Natural killer cell (primary cell): ENCODE data around the gene BCAS1. TPM values are rescaled to one million over a fixed set of nuclear protein-coding genes. Genes with fewer than 3 reads are reported as not detected.

ENCODE experiments used
- ATAC-seq, 3 donors: fragments of 150-1000 bp in 2 of 3; fragments of 200-7000 bp in 1 of 3; cut with Tn5 transposase; 1 replicate in 1 of 3; 2 replicates in 2 of 3; pipeline ENCODE4 v1.10.0; 2021; ENCODE audit warnings: mild to moderate bottlenecking in 2 of 3, moderate library complexity in 2 of 3
- DNase-seq, 2 donors: peaks; one replicate each; pipeline versions ENCODE4 v3.0.0 to v3.0.0-alpha.2; 2013 to 2021; ENCODE audit warnings: mixed read lengths in 1 of 2
- H3K27ac ChIP-seq: one replicate; pipeline ENCODE4 v1.5.1; 2013; ENCODE audit warnings: mild to moderate bottlenecking, low read length
- H3K27me3 ChIP-seq: one replicate; pipeline ENCODE4 v1.6.1; 2013; ENCODE audit warnings: low read length; ENCODE audit not compliant: control insufficient read depth, insufficient read depth
- H3K36me3 ChIP-seq: one replicate; pipeline ENCODE4 v1.6.1; 2013; ENCODE audit warnings: low read length; ENCODE audit not compliant: control insufficient read depth, insufficient read depth
- H3K4me1 ChIP-seq: one replicate; pipeline ENCODE4 v1.6.1; 2013; ENCODE audit warnings: low read length; ENCODE audit not compliant: control insufficient read depth, insufficient read depth
- H3K4me3 ChIP-seq: one replicate; pipeline ENCODE4 v1.5.1; 2013; ENCODE audit warnings: low read length
- H3K9me3 ChIP-seq: one replicate; pipeline ENCODE4 v1.6.1; 2013; ENCODE audit warnings: low read length; ENCODE audit not compliant: control insufficient read depth, insufficient read depth
- H3K27ac Mint-ChIP-seq, 2 donors: one replicate each; pipeline ENCODE4 v1.8.0; 2022; ENCODE audit warnings: mild to moderate bottlenecking in 2 of 2, mixed read lengths in 2 of 2, moderate library complexity in 1 of 2
- H3K27me3 Mint-ChIP-seq, 2 donors: one replicate each; pipeline ENCODE4 v1.8.0; 2022; ENCODE audit warnings: low read depth in 2 of 2, mixed read lengths in 2 of 2
- H3K36me3 Mint-ChIP-seq: one replicate; pipeline ENCODE4 v1.8.0; 2022; ENCODE audit warnings: mixed read lengths
- H3K4me1 Mint-ChIP-seq, 2 donors: one replicate each; pipeline ENCODE4 v1.8.0; 2022; ENCODE audit warnings: mixed read lengths in 2 of 2
- H3K4me3 Mint-ChIP-seq: one replicate; pipeline ENCODE4 v1.8.0; 2022; ENCODE audit warnings: mild to moderate bottlenecking, moderate library complexity, mixed read lengths
- H3K9me3 Mint-ChIP-seq, 2 donors: one replicate each; pipeline ENCODE4 v1.8.0; 2022; ENCODE audit warnings: mixed read lengths in 2 of 2
- WGBS: methylation state at CpG from one replicate; pipeline ENCODE4 v1.1.7; 2013; ENCODE audit warnings: missing lambda C conversion rate; ENCODE audit not compliant: insufficient coverage; 5-methylcytosine and 5-hydroxymethylcytosine counted together
- intact Hi-C: fragments of 100-400 bp; cut with micrococcal nuclease; formaldehyde crosslinking; loops from one replicate; pipeline ENCODE4 v1.14.2; 2022
- total RNA-seq, 4 donors: library from RNA; stranded (reverse); fragments of 120-200 nt in 1 of 4; gene quantifications; one replicate each; pipeline versions ENCODE4 v1.2.3 to v1.2.4, GENCODE V29; 2013 to 2022
- TF ChIP-seq, protein P1 (sequence below): fragments of 200-600 bp; IDR thresholded peaks from one replicate; pipeline ENCODE4 v1.8.0; 2022; ENCODE audit warnings: antibody characterized with exemption

BCAS1 gene
- total RNA-seq, 3 donors from 2014 or later (not counting 1 experiment from before 2014, with no cell fraction given), result 0.31 to 1.2 (median 0.68) TPM

DNA sequence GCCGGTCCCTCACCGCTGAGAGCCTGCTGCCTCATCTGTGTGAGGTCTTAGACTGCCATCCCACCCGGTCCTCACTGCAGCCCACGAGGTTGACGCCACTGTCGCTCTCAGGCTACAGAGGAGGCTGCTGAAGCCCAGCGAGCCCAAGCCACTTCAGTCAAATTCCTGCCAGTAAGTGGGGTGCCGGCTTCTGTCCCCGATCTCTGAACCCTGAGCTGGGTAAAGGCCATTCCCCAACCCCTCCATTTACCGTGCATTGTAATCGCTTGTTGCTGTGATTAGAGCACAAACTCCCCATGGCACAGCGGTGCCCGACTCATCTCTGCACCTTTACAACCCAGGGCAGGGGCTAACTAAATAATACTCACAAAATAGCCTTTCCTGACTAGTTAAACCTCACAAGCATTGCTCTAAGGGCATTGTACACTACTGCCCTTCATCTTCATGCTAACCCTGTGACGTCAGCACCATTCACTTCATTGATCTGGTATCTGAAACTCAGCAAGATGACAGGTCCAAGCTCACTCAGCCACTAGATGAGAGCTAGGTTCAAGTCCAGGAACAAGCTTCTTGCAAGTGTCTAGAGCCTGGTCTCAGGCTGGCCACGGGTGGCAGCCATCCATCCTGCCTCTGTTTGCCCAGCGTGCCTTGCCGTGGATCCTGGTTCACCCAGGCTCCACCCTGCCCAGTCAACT, 122.7 kb downstream of the BCAS1 start:
- Mint-ChIP-seq H3K27me3 (peaks cover 0 to 5% of the 10 kb centered on the region in 2 donors), H3K36me3 (no peaks in the 10 kb centered on the region), H3K27ac (peak overlapping the region in 1 of 2 donors; percentile 95), H3K4me3 (no peak overlapping the region), H3K4me1 (peaks cover 38 to 42% of the 10 kb centered on the region in 2 donors), H3K9me3 (no peaks in the 10 kb centered on the region)
- H3K9me3 ChIP-seq, result peaks cover 3% of the 10 kb centered on the region
- TF ChIP-seq, protein P1, sequence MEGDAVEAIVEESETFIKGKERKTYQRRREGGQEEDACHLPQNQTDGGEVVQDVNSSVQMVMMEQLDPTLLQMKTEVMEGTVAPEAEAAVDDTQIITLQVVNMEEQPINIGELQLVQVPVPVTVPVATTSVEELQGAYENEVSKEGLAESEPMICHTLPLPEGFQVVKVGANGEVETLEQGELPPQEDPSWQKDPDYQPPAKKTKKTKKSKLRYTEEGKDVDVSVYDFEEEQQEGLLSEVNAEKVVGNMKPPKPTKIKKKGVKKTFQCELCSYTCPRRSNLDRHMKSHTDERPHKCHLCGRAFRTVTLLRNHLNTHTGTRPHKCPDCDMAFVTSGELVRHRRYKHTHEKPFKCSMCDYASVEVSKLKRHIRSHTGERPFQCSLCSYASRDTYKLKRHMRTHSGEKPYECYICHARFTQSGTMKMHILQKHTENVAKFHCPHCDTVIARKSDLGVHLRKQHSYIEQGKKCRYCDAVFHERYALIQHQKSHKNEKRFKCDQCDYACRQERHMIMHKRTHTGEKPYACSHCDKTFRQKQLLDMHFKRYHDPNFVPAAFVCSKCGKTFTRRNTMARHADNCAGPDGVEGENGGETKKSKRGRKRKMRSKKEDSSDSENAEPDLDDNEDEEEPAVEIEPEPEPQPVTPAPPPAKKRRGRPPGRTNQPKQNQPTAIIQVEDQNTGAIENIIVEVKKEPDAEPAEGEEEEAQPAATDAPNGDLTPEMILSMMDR, result no peak
- no peaks in the 10 kb centered on the region for H3K36me3 ChIP-seq
- H3K27me3 ChIP-seq, result no peaks in the 10 kb centered on the region
- ATAC-seq, result no peak
- H3K4me3 ChIP-seq, result no peak overlapping the region
- no peak overlapping the region for H3K27ac ChIP-seq
- peaks cover 29% of the 10 kb centered on the region for H3K4me1 ChIP-seq
- DNase-seq, result no peak
- 82% methylated on average over 17 of the region's 17 CpGs for WGBS
- intact Hi-C loops, result loop anchor here (5.0 kb wide), 1 partner anchor 195 kb away; no protein-coding TSS in a partner anchor

DNA sequence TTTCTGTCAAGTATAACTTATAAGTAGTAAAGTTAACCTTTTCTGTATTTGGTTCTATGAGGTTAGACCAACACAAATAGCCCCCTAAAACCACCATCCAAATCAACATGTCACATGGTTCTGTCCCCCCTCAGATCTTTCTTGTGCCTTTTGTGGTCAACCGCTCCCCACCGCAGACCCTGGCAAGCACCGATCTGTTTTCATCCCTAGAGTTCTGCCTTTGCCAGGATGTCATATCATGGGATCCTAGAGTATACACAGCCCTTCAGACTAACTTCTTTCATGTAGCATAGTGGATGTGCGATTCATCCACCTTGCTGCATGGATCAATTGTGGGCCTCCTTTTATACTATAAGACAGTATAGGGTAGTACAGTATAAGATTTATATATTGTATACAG, 124.3 kb downstream of the BCAS1 start:
- Mint-ChIP-seq H3K27me3 (peaks cover 0 to 5% of the 10 kb centered on the region in 2 donors), H3K9me3 (no peaks in the 10 kb centered on the region), H3K4me1 (peaks cover 38 to 42% of the 10 kb centered on the region in 2 donors), H3K4me3 (no peak overlapping the region), H3K36me3 (no peaks in the 10 kb centered on the region), H3K27ac (peak overlapping the region in 1 of 2 donors; percentile 46)
- Histone ChIP-seq H3K27ac (no peak overlapping the region), H3K9me3 (no peaks in the 10 kb centered on the region), H3K36me3 (no peaks in the 10 kb centered on the region), H3K27me3 (no peaks in the 10 kb centered on the region), H3K4me1 (peaks cover 29% of the 10 kb centered on the region), H3K4me3 (no peak overlapping the region)
- TF ChIP-seq, protein P1, result no peak
- 90% methylated on average over 3 of the region's 4 CpGs for WGBS
- intact Hi-C loops, result loop anchor here (5.0 kb wide), 1 partner anchor 194 kb away; no protein-coding TSS in a partner anchor
- ATAC-seq, result no peak
- DNase-seq, result no peak

DNA sequence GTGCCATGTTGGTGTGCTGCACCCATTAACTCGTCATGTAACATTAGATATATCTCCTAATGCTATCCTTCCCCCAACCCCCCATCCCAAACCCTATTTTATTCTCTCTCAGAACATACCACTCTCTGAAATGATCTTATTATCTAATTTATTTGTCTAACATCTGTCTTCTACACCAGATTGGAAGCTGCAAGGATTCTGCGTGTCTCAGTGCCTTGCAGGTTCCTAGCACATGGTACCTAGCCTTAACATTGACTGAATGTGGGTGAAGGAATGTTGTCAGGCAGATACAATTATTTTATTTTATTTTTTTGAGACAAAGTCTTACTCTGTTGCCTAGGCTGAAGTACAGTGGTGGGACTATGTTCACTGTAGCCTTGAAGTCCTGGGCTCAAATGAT, 124.9 kb downstream of the BCAS1 start:
- no peak for ATAC-seq
- H3K27me3 Mint-ChIP-seq, result peaks cover 0 to 5% of the 10 kb centered on the region in 2 donors

More for the DNA sequence above, 124.9 kb downstream of the BCAS1 start:
- TF ChIP-seq, protein P1, result no peak
- H3K4me3 ChIP-seq, result no peak overlapping the region
- H3K4me3 Mint-ChIP-seq, result no peak overlapping the region
- intact Hi-C loops, result loop anchor here (5.0 kb wide), 1 partner anchor 193 kb away; no protein-coding TSS in a partner anchor
- H3K4me1 Mint-ChIP-seq, result peaks cover 37 to 41% of the 10 kb centered on the region in 2 donors
- WGBS, result 100% methylated on average over 1 of the region's 2 CpGs
- H3K27ac Mint-ChIP-seq, result no peak overlapping the region
- H3K9me3 Mint-ChIP-seq, result no peaks in the 10 kb centered on the region
- DNase-seq, result no peak
- H3K36me3 ChIP-seq, result no peaks in the 10 kb centered on the region
- no peaks in the 10 kb centered on the region for H3K27me3 ChIP-seq
- no peaks in the 10 kb centered on the region for H3K9me3 ChIP-seq
- no peak overlapping the region for H3K27ac ChIP-seq
- peaks cover 29% of the 10 kb centered on the region for H3K4me1 ChIP-seq
- H3K36me3 Mint-ChIP-seq, result no peaks in the 10 kb centered on the region
